ENCODE results near the gene PTPRN. TPM values are rescaled to one million over a fixed set of nuclear protein-coding genes. Genes with fewer than 3 reads are reported as not detected.

PTPRN gene
- total and polyA plus RNA-seq, 9 of the 15 experiments (the other 6 are each of a cell fraction or from before 2014, with no cell fraction given), result 0.15 to 2.4 (median 0.43) TPM; not detected in 1

DNA sequence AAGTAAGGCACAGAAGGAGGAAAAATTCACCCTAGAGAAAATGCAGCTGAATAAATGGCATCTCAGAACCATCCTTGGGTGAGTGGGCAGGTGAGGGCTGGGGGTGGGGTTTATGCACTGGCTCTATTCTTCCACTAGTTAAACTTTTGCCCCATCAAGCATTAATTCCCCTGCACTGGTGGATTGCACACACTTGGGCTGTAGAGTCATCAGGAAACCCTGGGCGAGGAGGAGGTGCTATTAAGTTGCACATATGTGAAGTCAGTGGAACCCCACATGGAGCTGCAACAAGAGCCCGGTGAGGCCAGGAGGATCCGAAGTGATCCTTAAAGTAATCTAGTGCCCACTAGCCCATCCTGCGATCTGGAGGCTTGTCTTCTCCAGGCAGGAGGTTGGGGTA is 36.8 kb downstream of the PTPRN start:
- Histone ChIP-seq H3K27ac (ENCODE audit: extremely low read depth, low read depth, low read length) (no peak overlapping the region), H3K9ac (ENCODE audit: insufficient read depth in 1 of 2, low read depth in 2 of 2, low read length in 2 of 2) (peak overlapping the region in 1 of 2 experiments; percentile 45; a peak in 1 of 4 replicates), H2AFZ (ENCODE audit: low read depth, low read length) (no peak overlapping the region), H3K4me2 (ENCODE audit: insufficient read depth, low read length) (no peak overlapping the region), H3K27me3 (ENCODE audit: control insufficient read depth in 2 of 2, insufficient read depth in 2 of 2, low read length in 2 of 2) (no peaks in the 10 kb centered on the region), H3K79me2 (ENCODE audit: control insufficient read depth, insufficient read depth, low read length) (no peaks in the 10 kb centered on the region), H3K4me3 (no peak overlapping the region), H3K9me1 (ENCODE audit: control insufficient read depth, insufficient read depth, low read length) (no peaks in the 10 kb centered on the region), H3K36me3 (ENCODE audit: control insufficient read depth, insufficient read depth, low read length) (no peaks in the 10 kb centered on the region), H4K20me1 (replicated peaks; ENCODE audit: control insufficient read depth, insufficient read depth, low read length) (no peaks in the 10 kb centered on the region), H3K4me1 (replicated peaks in 1 of 2; ENCODE audit: control insufficient read depth in 2 of 2, insufficient read depth in 2 of 2, low read length in 2 of 2) (peaks cover 4 to 6% of the 10 kb centered on the region in 2 experiments; a peak in 3 of 5 replicates), H3K9me3 (replicated peaks; ENCODE audit: control insufficient read depth, insufficient read depth, low read depth, low read length) (no peaks in the 10 kb centered on the region)
- FAIRE-seq (no peak), DNase-seq (ENCODE audit: extremely low read depth in 1 of 4, low spot score in 3 of 4) (no peak), ATAC-seq (no peak)
- ChIA-PET POLR2A (interaction anchor here (0.8 kb wide), 1 partner anchor 9 kb away, joined by 4 read pairs; no protein-coding TSS in a partner anchor), CTCF (ENCODE audit: low intra/inter-chr PET ratio) (no interaction called here)
- TF ChIP-seq MIER1 (IDR thresholded peaks at IDR 0.05; ENCODE audit: low read depth) (no peak), POLR2G (IDR thresholded peaks at IDR 0.05; ENCODE audit: low read depth, low read length) (no peak), ZNF263 (CRISPR knock-in tag; IDR thresholded peaks at IDR 0.05; ENCODE audit: borderline replicate concordance) (no peak), PURB (CRISPR knock-in tag; IDR thresholded peaks at IDR 0.05; ENCODE audit: low read depth) (no peak), NCOR1 (IDR thresholded peaks at IDR 0.05) (no peak), NELFE (IDR thresholded peaks at IDR 0.05; ENCODE audit: insufficient read depth, insufficient read length) (no peak)
- 23% methylated on average over 4 of the region's 4 CpGs for WGBS (ENCODE audit: insufficient coverage, low coverage, missing lambda C conversion rate)
- in situ Hi-C loops (cut with MboI) (no loop called here), intact Hi-C loops (cut with micrococcal nuclease) (no loop called here)
- BruUV-seq (replicated peaks), result no TSS peak

DNA sequence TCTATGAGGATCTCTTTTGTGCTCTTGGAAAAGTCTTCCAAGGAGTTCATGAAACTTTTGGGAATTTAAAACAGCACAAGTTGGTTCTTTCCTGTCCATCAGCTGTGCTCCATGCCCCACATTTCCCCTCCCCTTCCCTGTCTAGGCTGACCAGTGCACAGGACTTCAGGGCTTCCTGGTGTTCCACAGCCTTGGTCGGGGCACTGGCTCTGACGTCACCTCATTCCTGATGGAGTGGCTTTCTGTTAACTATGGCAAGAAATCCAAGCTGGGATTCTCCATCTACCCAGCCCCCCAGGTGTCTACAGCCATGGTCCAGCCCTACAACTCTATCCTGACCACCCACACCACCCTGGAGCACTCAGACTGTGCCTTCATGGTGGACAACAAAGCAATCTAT is 38.2 kb downstream of the PTPRN start:
- Histone ChIP-seq H4K20me1 (replicated peaks; ENCODE audit: control insufficient read depth, insufficient read depth, low read length) (no peaks in the 10 kb centered on the region), H3K9me1 (ENCODE audit: control insufficient read depth, insufficient read depth, low read length) (no peaks in the 10 kb centered on the region), H3K4me1 (replicated peaks in 1 of 2; ENCODE audit: control insufficient read depth in 2 of 2, insufficient read depth in 2 of 2, low read length in 2 of 2) (peaks cover 0 to 6% of the 10 kb centered on the region in 2 experiments; a peak in 2 of 5 replicates), H3K36me3 (ENCODE audit: control insufficient read depth, insufficient read depth, low read length) (no peaks in the 10 kb centered on the region), H3K4me3 (no peak overlapping the region), H2AFZ (ENCODE audit: low read depth, low read length) (no peak overlapping the region), H3K9ac (ENCODE audit: insufficient read depth in 1 of 2, low read depth in 2 of 2, low read length in 2 of 2) (no peak overlapping the region), H3K27me3 (ENCODE audit: control insufficient read depth in 2 of 2, insufficient read depth in 2 of 2, low read length in 2 of 2) (no peaks in the 10 kb centered on the region), H3K79me2 (ENCODE audit: control insufficient read depth, insufficient read depth, low read length) (no peaks in the 10 kb centered on the region), H3K9me3 (replicated peaks; ENCODE audit: control insufficient read depth, insufficient read depth, low read depth, low read length) (no peaks in the 10 kb centered on the region), H3K4me2 (ENCODE audit: insufficient read depth, low read length) (no peak overlapping the region), H3K27ac (ENCODE audit: extremely low read depth, low read depth, low read length) (no peak overlapping the region)
- BruUV-seq (replicated peaks), result no TSS peak
- ChIA-PET POLR2A (interaction anchor here (2.1 kb wide), 1 partner anchor 10 kb away, joined by 7 read pairs; no protein-coding TSS in a partner anchor), CTCF (ENCODE audit: low intra/inter-chr PET ratio) (no interaction called here)
- intact Hi-C loops (cut with micrococcal nuclease) (no loop called here), in situ Hi-C loops (cut with MboI) (no loop called here)
- no peak for ATAC-seq
- WGBS (ENCODE audit: insufficient coverage, low coverage, missing lambda C conversion rate), result 15% methylated on average over 2 of the region's 2 CpGs
- no peak for DNase-seq (ENCODE audit: extremely low read depth in 1 of 4, low spot score in 3 of 4)
- FAIRE-seq, result no peak
- TF ChIP-seq, protein P1, sequence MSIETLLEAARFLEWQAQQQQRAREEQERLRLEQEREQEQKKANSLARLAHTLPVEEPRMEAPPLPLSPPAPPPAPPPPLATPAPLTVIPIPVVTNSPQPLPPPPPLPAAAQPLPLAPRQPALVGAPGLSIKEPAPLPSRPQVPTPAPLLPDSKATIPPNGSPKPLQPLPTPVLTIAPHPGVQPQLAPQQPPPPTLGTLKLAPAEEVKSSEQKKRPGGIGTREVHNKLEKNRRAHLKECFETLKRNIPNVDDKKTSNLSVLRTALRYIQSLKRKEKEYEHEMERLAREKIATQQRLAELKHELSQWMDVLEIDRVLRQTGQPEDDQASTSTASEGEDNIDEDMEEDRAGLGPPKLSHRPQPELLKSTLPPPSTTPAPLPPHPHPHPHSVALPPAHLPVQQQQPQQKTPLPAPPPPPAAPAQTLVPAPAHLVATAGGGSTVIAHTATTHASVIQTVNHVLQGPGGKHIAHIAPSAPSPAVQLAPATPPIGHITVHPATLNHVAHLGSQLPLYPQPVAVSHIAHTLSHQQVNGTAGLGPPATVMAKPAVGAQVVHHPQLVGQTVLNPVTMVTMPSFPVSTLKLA (conservative IDR thresholded peaks at IDR 0.05), result no peak
- no peak for TF ChIP-seq NUFIP1 (IDR thresholded peaks at IDR 0.05; ENCODE audit: partially characterized antibody)
- TF ChIP-seq SIX5 (IDR thresholded peaks at IDR 0.05; ENCODE audit: borderline replicate concordance in 1 of 2, insufficient read depth in 1 of 2, low read depth in 1 of 2, low read length in 2 of 2), result no peak
- TF ChIP-seq NR3C1 (CRISPR knock-in tag; IDR thresholded peaks at IDR 0.05), result no peak
- TF ChIP-seq, protein P2, sequence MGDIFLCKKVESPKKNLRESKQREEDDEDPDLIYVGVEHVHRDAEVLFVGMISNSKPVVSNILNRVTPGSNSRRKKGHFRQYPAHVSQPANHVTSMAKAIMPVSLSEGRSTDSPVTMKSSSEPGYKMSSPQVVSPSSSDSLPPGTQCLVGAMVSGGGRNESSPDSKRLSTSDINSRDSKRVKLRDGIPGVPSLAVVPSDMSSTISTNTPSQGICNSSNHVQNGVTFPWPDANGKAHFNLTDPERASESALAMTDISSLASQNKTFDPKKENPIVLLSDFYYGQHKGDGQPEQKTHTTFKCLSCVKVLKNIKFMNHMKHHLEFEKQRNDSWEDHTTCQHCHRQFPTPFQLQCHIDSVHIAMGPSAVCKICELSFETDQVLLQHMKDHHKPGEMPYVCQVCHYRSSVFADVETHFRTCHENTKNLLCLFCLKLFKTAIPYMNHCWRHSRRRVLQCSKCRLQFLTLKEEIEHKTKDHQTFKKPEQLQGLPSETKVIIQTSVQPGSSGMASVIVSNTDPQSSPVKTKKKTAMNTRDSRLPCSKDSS (IDR thresholded peaks at IDR 0.05; ENCODE audit: low read depth, partially characterized antibody), result no peak
- TF ChIP-seq HDAC1 (IDR thresholded peaks at IDR 0.05), result no peak
- TF ChIP-seq ZNF282 (CRISPR knock-in tag; IDR thresholded peaks at IDR 0.05), result no peak
- no peak for TF ChIP-seq RBM15 (IDR thresholded peaks at IDR 0.05; ENCODE audit: insufficient read depth, low read length)
